Smooth muscle cell (in vitro differentiated cells): ENCODE measurements around the gene CUX1. TPM values are rescaled to one million over a fixed set of nuclear protein-coding genes. Genes with fewer than 3 reads are reported as not detected.
A peak's percentile ranks its signal among the peaks of the same experiment; 100 is the strongest.

Experiments
- DNase-seq: peaks from one replicate; lab custom pipeline; 2025; ENCODE audit not compliant: unreplicated experiment; lab: John Stamatoyannopoulos, UW
- H2AFZ ChIP-seq: fragments of 200-600 bp; sonication (generic); 2 replicates; pipeline ENCODE4 v1.6.0; 2016; ENCODE audit warnings: antibody characterized with exemption, low read depth, mild to moderate bottlenecking
- H3F3A ChIP-seq: fragments of 200-600 bp; sonication (generic); 2 replicates; pipeline ENCODE4 v1.6.0; 2017; ENCODE audit warnings: antibody characterized with exemption, low read depth
- H3K27ac ChIP-seq: fragments of 200-600 bp; sonication (generic); 2 replicates; pipeline ENCODE4 v1.5.1; 2016; ENCODE audit warnings: low read depth, mild to moderate bottlenecking
- H3K27me3 ChIP-seq: fragments of 200-600 bp; sonication (generic); 2 replicates; pipeline ENCODE4 v1.6.1; 2016; ENCODE audit warnings: low read depth, mild to moderate bottlenecking
- H3K36me3 ChIP-seq: fragments of 200-600 bp; sonication (generic); 2 replicates; pipeline ENCODE4 v1.5.1; 2016; ENCODE audit warnings: low read depth
- H3K4me1 ChIP-seq: fragments of 200-600 bp; sonication (generic); 2 replicates; pipeline ENCODE4 v1.5.1; 2016; ENCODE audit warnings: low read depth
- H3K4me2 ChIP-seq: fragments of 200-600 bp; sonication (generic); 2 replicates; pipeline ENCODE4 v1.6.0; 2016; ENCODE audit warnings: mild to moderate bottlenecking
- H3K4me3 ChIP-seq: fragments of 200-600 bp; sonication (generic); 2 replicates; pipeline ENCODE4 v1.5.1; 2016; ENCODE audit warnings: mild to moderate bottlenecking
- H3K79me2 ChIP-seq: fragments of 200-600 bp; sonication (generic); 2 replicates; pipeline ENCODE4 v1.6.0; 2016; ENCODE audit warnings: low read depth, mild to moderate bottlenecking
- H3K9ac ChIP-seq: fragments of 200-600 bp; sonication (generic); 2 replicates; pipeline ENCODE4 v1.6.0; 2016; ENCODE audit warnings: low read depth
- H3K9me3 ChIP-seq: fragments of 200-600 bp; sonication (generic); replicated peaks from 2 replicates; pipeline ENCODE4 v1.5.1; 2016; ENCODE audit warnings: low read depth
- H4K20me1 ChIP-seq: fragments of 200-600 bp; sonication (generic); 2 replicates; pipeline ENCODE4 v1.6.0; 2016; ENCODE audit warnings: low read depth
- CTCF ChIP-seq: fragments of 200-600 bp; sonication (generic); IDR thresholded peaks from 2 replicates; pipeline ENCODE4 v1.5.1; 2017; ENCODE audit warnings: borderline replicate concordance, mild to moderate bottlenecking, antibody characterized with exemption; ENCODE audit not compliant: insufficient read depth, poor library complexity, severe bottlenecking
- WGBS: methylation state at CpG from one replicate; pipeline ENCODE4 v1.1.7; 2016; ENCODE audit warnings: low lambda C conversion rate; 5-methylcytosine and 5-hydroxymethylcytosine counted together
- polyA plus RNA-seq: library from polyadenylated mRNA; unstranded; fragments of >200 nt; fragmentation: Nextera tagmentation; extraction: Ambion mirVana; gene quantifications from 2 replicates; pipeline ENCODE4 v1.2.1, GENCODE V29; 2016
- total RNA-seq: library from RNA; depleted of rRNA; stranded (reverse); fragments of >200 nt; gene quantifications from 2 replicates; pipeline ENCODE4 v1.2.3, GENCODE V29; 2014

Gene CUX1
- total and polyA plus RNA-seq, 2 experiments from 2014 or later = 56.3 to 78.4 TPM

GRCh38 chr7:102167254-102167653 is 349.8 kb downstream of the CUX1 start:
- Histone ChIP-seq H3K27ac (no peak overlapping the region), H3K4me1 (peaks cover 6% of the 10 kb centered on the region), H2AFZ (no peak overlapping the region), H3K4me3 (no peak overlapping the region), H3K9me3 (no peaks in the 10 kb centered on the region), H3F3A (no peaks in the 10 kb centered on the region), H4K20me1 (no peaks in the 10 kb centered on the region), H3K9ac (no peak overlapping the region), H3K36me3 (no peaks in the 10 kb centered on the region), H3K27me3 (no peaks in the 10 kb centered on the region), H3K4me2 (no peak overlapping the region), H3K79me2 (no peaks in the 10 kb centered on the region)
- 97% methylated on average over 6 of the region's 6 CpGs for WGBS
- no peak for DNase-seq
- no peak for TF ChIP-seq CTCF

- no peaks in the 10 kb centered on the region for H3K36me3 ChIP-seq
- H3K27me3 ChIP-seq = no peaks in the 10 kb centered on the region
- TF ChIP-seq CTCF = no peak
- H3K4me1 ChIP-seq = peaks cover 6% of the 10 kb centered on the region
- H3K79me2 ChIP-seq = no peaks in the 10 kb centered on the region
- H3K4me3 ChIP-seq = no peak overlapping the region
- H3K9me3 ChIP-seq = no peaks in the 10 kb centered on the region
- H3F3A ChIP-seq = no peaks in the 10 kb centered on the region
- DNase-seq = no peak
- H2AFZ ChIP-seq = no peak overlapping the region
- H4K20me1 ChIP-seq = no peaks in the 10 kb centered on the region
- peak overlapping the region; percentile 72 for H3K27ac ChIP-seq
- peak overlapping the region; percentile 39 for H3K9ac ChIP-seq
- H3K4me2 ChIP-seq = no peak overlapping the region
- 59% methylated on average over 14 of the region's 14 CpGs for WGBS
Observed at GRCh38 chr7:102169651-102170392, 352.4 kb downstream of the CUX1 start.

- H4K20me1 ChIP-seq = no peaks in the 10 kb centered on the region
- no peak for DNase-seq
- no peaks in the 10 kb centered on the region for H3K27me3 ChIP-seq
- H3K9ac ChIP-seq = peak overlapping the region; percentile 39
- no peak overlapping the region for H3K4me3 ChIP-seq
- H3F3A ChIP-seq = no peaks in the 10 kb centered on the region
- 87% methylated on average over 22 of the region's 22 CpGs for WGBS
- H3K4me2 ChIP-seq = no peak overlapping the region
- no peak for TF ChIP-seq CTCF
- H3K27ac ChIP-seq = peak overlapping the region; percentile 72
- no peaks in the 10 kb centered on the region for H3K9me3 ChIP-seq
- no peak overlapping the region for H2AFZ ChIP-seq
- no peaks in the 10 kb centered on the region for H3K36me3 ChIP-seq
- H3K79me2 ChIP-seq = no peaks in the 10 kb centered on the region
- peaks cover 6% of the 10 kb centered on the region for H3K4me1 ChIP-seq
Observed at GRCh38 chr7:102170393-102170970, 353.1 kb downstream of the CUX1 start.
